HCT116 (cell line): ENCODE data around the gene PUSL1. TPM values are rescaled to one million over a fixed set of nuclear protein-coding genes. Genes with fewer than 3 reads are reported as not detected.

Source experiments
- ATAC-seq: fragments of 200-7000 bp; cut with Tn5 transposase; 2 replicates; pipeline ENCODE4 v1.9.1; 2020; ENCODE audit warnings: mild to moderate bottlenecking, moderate library complexity
- BruUV-seq: library from RNA; stranded (reverse); fragments of 400-500 nt; replicated peaks from 2 replicates; lab custom pipeline; 2021; lab: Mats Ljungman, UMichigan
- CTCF ChIA-PET: fragments of 300-600 bp; sonication (Branson Sonifier 250); formaldehyde crosslinking; loops from one replicate; lab custom pipeline; 2021; ENCODE audit warnings: antibody characterized with exemption; lab: Charles Lee
- POLR2A ChIA-PET: fragments of 300-600, 350-600 bp; sonication (Branson Sonifier 250); formaldehyde crosslinking; loops from one replicate; lab custom pipeline; 2021; ENCODE audit warnings: antibody characterized with exemption; lab: Charles Lee
- RAD21 ChIA-PET, 2 experiments: fragments of 300-600 bp; sonication (Branson Sonifier 250); formaldehyde crosslinking; loops; one replicate each; lab custom pipeline; 2023; ENCODE audit warnings: low total read pairs in 2 of 2; ENCODE audit not compliant: uncharacterized antibody in 2 of 2, unreplicated experiment in 2 of 2, low non-redundant PET in 1 of 2; lab: Charles Lee
- DNase-seq: peaks from one replicate; pipeline ENCODE4 v3.0.0-alpha.2; 2010; ENCODE audit warnings: low read depth, low spot score
- H2AFZ ChIP-seq: fragments of 200-600 bp; shearing (Covaris generic), sonication (generic); 2 replicates; pipeline ENCODE4 v1.6.1; 2017; ENCODE audit warnings: low read depth, mixed run types, mixed read lengths, antibody characterized with exemption, low read length; ENCODE audit not compliant: poor library complexity, severe bottlenecking
- H3K27ac ChIP-seq: 2 replicates; pipeline ENCODE4 v1.5.1; 2012; ENCODE audit warnings: low read depth, low read length
- H3K27me3 ChIP-seq: fragments of 200-600 bp; sonication (generic); 2 replicates; pipeline ENCODE4 v1.6.1; 2016; ENCODE audit warnings: mixed run types, low read length, mixed read lengths; ENCODE audit not compliant: insufficient read depth
- H3K36me3 ChIP-seq, 2 experiments: fragments of 200-500 bp in 1 of 2; fragments of 200-600 bp in 1 of 2; sonication (Bioruptor generic) in 1 of 2; sonication (generic) in 1 of 2; 2 replicates each; pipeline versions ENCODE4 v1.5.1 to v1.6.1; 2014 to 2016; ENCODE audit warnings: low read length in 2 of 2, inconsistent platforms in 1 of 2, mixed read lengths in 1 of 2, mixed run types in 1 of 2; ENCODE audit not compliant: insufficient read depth in 2 of 2, control insufficient read depth in 1 of 2
- H3K4me1 ChIP-seq, 2 experiments: fragments of 200-600 bp in 1 of 2; sonication (generic) in 1 of 2; 2 replicates each; pipeline versions ENCODE4 v1.5.1 to v1.6.1; 2012 to 2017; ENCODE audit warnings: low read length in 2 of 2, inconsistent platforms in 1 of 2, mild to moderate bottlenecking in 1 of 2, mixed read lengths in 1 of 2, mixed run types in 1 of 2, moderate library complexity in 1 of 2; ENCODE audit not compliant: insufficient read depth in 2 of 2, control insufficient read depth in 1 of 2
- H3K4me2 ChIP-seq: fragments of 200-600 bp; sonication (generic); 2 replicates; pipeline ENCODE4 v1.6.1; 2017; ENCODE audit warnings: mixed run types, low read length, mixed read lengths
- H3K4me3 ChIP-seq, 2 experiments: fragments of 200-600 bp in 1 of 2; sonication (generic) in 1 of 2; replicated peaks in 1 of 2; 2 replicates each; pipeline ENCODE4 v1.5.1; 2011 to 2016; ENCODE audit warnings: low read length in 2 of 2, control low read depth in 1 of 2, low read depth in 1 of 2, mild to moderate bottlenecking in 1 of 2, mixed read lengths in 1 of 2, mixed run types in 1 of 2
- H3K79me2 ChIP-seq: fragments of 200-600 bp; sonication (generic); 2 replicates; pipeline ENCODE4 v1.6.1; 2017; ENCODE audit warnings: mild to moderate bottlenecking, mixed run types, low read length, moderate library complexity, mixed read lengths; ENCODE audit not compliant: insufficient read depth
- H3K9ac ChIP-seq: fragments of 200-600 bp; sonication (generic); 2 replicates; pipeline ENCODE4 v1.6.1; 2016; ENCODE audit warnings: low read length, mixed read lengths
- H3K9me2 ChIP-seq: fragments of 200-600 bp; sonication (generic), shearing (Covaris generic); 2 replicates; pipeline ENCODE4 v1.6.1; 2017; ENCODE audit warnings: mixed run types, mild to moderate bottlenecking, moderate library complexity; ENCODE audit not compliant: insufficient read depth
- H3K9me3 ChIP-seq, 2 experiments: fragments of 200-500 bp in 1 of 2; fragments of 200-600 bp in 1 of 2; sonication (Bioruptor generic) in 1 of 2; sonication (generic) in 1 of 2; 2 replicates each; pipeline ENCODE4 v1.6.1; 2014 to 2017; ENCODE audit warnings: low read length in 2 of 2, mixed read lengths in 2 of 2, inconsistent platforms in 1 of 2, low read depth in 1 of 2, mild to moderate bottlenecking in 1 of 2, mixed run types in 1 of 2, moderate library complexity in 1 of 2; ENCODE audit not compliant: control insufficient read depth in 1 of 2, insufficient read depth in 1 of 2
- H4K20me1 ChIP-seq: fragments of 200-600 bp; sonication (generic), shearing (Covaris generic); 2 replicates; pipeline ENCODE4 v1.6.1; 2017; ENCODE audit warnings: mixed run types, mild to moderate bottlenecking, moderate library complexity; ENCODE audit not compliant: insufficient read depth
- CBX3 ChIP-seq: IDR thresholded peaks from 2 replicates; pipeline ENCODE4 v1.6.1; 2012; ENCODE audit warnings: low read depth
- CEBPB ChIP-seq: IDR thresholded peaks from 2 replicates; pipeline ENCODE4 v1.6.1; 2012; ENCODE audit warnings: low read depth
- EGR1 ChIP-seq: IDR thresholded peaks from 2 replicates; pipeline ENCODE4 v1.6.1; 2012; ENCODE audit warnings: low read depth
- ELF1 ChIP-seq: IDR thresholded peaks from 2 replicates; pipeline ENCODE4 v1.6.1; 2012; ENCODE audit warnings: low read depth, borderline replicate concordance
- EZH2 ChIP-seq: fragments of 200-600 bp; sonication (generic); IDR thresholded peaks from 2 replicates; pipeline ENCODE4 v1.6.1; 2017; ENCODE audit warnings: antibody characterized with exemption, mixed run types
- FOSL1 ChIP-seq: IDR thresholded peaks from 2 replicates; pipeline ENCODE4 v1.6.1; 2012; ENCODE audit warnings: low read depth
- JUND ChIP-seq: IDR thresholded peaks from 2 replicates; pipeline ENCODE4 v1.6.1; 2012
- RAD21 ChIP-seq: IDR thresholded peaks from 2 replicates; pipeline ENCODE4 v1.6.1; 2012; ENCODE audit warnings: low read depth, mild to moderate bottlenecking
- SIN3A ChIP-seq: IDR thresholded peaks from 2 replicates; pipeline ENCODE4 v1.6.1; 2012; ENCODE audit warnings: low read depth
- SP1 ChIP-seq: IDR thresholded peaks from 2 replicates; pipeline ENCODE4 v1.6.1; 2012; ENCODE audit warnings: low read depth
- TCF7L2 ChIP-seq: IDR thresholded peaks from 2 replicates; pipeline ENCODE4 v1.7.0; 2011; ENCODE audit warnings: borderline replicate concordance, inconsistent platforms; ENCODE audit not compliant: insufficient read depth, insufficient read length; ENCODE audit errors: extremely low read depth
- YY1 ChIP-seq: IDR thresholded peaks from 2 replicates; pipeline ENCODE4 v1.6.1; 2011; ENCODE audit warnings: low read length, low read depth, moderate library complexity, mild to moderate bottlenecking; ENCODE audit not compliant: insufficient replicate concordance; ENCODE audit errors: extremely low read depth
- ZFX ChIP-seq: fragments of 450-650 bp; IDR thresholded peaks from 2 replicates; pipeline ENCODE4 v1.6.1; 2017
- ZNF274 ChIP-seq: fragments of 200-500 bp; sonication (Bioruptor generic); IDR thresholded peaks from 2 replicates; pipeline ENCODE4 v1.6.1; 2014; ENCODE audit warnings: mild to moderate bottlenecking, low read depth, low read length, inconsistent platforms
- intact Hi-C: fragments of 100-400 bp; cut with micrococcal nuclease; formaldehyde crosslinking; loops from 2 replicates; pipeline ENCODE4 v1.10.0; 2022
- total RNA-seq: library from RNA; stranded (reverse); gene quantifications from one replicate; pipeline ENCODE4 v1.2.1, GENCODE V29; 2021; ENCODE audit not compliant: unreplicated experiment
- TF ChIP-seq, protein P1 (sequence below): IDR thresholded peaks from 2 replicates; pipeline ENCODE4 v1.6.1; 2011; ENCODE audit warnings: mild to moderate bottlenecking, low read length, moderate library complexity; ENCODE audit not compliant: insufficient replicate concordance; ENCODE audit errors: extremely low read depth
- TF ChIP-seq, protein P2 (sequence below): IDR thresholded peaks from 2 replicates; pipeline ENCODE4 v1.6.1; 2012
- TF ChIP-seq, protein P3 (sequence below): IDR thresholded peaks from 2 replicates; pipeline ENCODE4 v1.6.1; 2012; ENCODE audit warnings: low read depth
- TF ChIP-seq, protein P4 (sequence below), 3 experiments: fragments of 200-600 bp in 1 of 3; sonication (generic) in 1 of 3; IDR thresholded peaks in 2 of 3; conservative IDR thresholded peaks in 1 of 3; 2 replicates each; pipeline ENCODE4 v1.5.1; 2012 to 2017; ENCODE audit warnings: low read depth in 2 of 3, low read length in 2 of 3, antibody characterized with exemption in 1 of 3, borderline replicate concordance in 1 of 3, control low read depth in 1 of 3, mild to moderate bottlenecking in 1 of 3, mixed read lengths in 1 of 3, mixed run types in 1 of 3, moderate library complexity in 1 of 3; ENCODE audit not compliant: insufficient read depth in 1 of 3

PUSL1 gene
- total RNA-seq, 1 experiment from 2014 or later: 47.2 TPM

DNA sequence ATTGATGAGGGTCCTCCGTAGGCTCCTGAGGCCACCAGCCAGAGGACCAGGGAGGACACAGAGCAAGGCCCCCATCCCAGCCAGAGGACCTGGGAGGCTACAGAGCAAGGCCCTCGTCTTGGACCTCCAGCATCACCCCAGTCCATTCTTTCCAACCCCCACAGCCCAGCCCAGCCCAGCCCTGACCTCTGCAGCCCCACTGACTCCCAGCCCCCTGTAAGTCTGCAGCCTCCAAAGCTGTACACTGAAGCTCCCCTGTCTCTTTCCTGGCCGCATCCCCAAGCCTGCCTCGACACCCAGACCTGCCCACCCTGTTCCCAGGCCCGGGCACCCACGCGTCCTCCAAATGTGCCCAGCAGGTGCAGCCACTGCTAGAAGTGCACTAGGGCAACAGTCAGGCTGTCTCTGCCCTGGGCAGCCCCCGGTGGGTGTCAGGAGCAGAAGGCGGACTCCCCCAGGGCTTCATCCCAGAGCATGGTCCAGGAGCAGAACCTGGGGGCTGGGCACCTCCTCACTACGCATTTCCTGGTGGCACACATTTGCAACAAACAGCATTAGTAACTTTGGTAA is 38.7 kb downstream of the PUSL1 start:
- no peaks in the 10 kb centered on the region for H3K36me3 ChIP-seq
- no peak for ATAC-seq

More for the DNA sequence above, 38.7 kb downstream of the PUSL1 start:
- H3K9me3 ChIP-seq: no peaks in the 10 kb centered on the region
- H3K4me3 ChIP-seq: peak overlapping the region; percentile 80 to 87
- TF ChIP-seq TCF7L2 (no peak), SP1 (no peak), CBX3 (no peak), EZH2 (no peak), ELF1 (no peak), FOSL1 (no peak), ZFX (no peak), RAD21 (no peak), YY1 (no peak), ZNF274 (no peak), CEBPB (no peak), JUND (no peak), EGR1 (no peak), SIN3A (no peak)
- TF ChIP-seq, protein P1, sequence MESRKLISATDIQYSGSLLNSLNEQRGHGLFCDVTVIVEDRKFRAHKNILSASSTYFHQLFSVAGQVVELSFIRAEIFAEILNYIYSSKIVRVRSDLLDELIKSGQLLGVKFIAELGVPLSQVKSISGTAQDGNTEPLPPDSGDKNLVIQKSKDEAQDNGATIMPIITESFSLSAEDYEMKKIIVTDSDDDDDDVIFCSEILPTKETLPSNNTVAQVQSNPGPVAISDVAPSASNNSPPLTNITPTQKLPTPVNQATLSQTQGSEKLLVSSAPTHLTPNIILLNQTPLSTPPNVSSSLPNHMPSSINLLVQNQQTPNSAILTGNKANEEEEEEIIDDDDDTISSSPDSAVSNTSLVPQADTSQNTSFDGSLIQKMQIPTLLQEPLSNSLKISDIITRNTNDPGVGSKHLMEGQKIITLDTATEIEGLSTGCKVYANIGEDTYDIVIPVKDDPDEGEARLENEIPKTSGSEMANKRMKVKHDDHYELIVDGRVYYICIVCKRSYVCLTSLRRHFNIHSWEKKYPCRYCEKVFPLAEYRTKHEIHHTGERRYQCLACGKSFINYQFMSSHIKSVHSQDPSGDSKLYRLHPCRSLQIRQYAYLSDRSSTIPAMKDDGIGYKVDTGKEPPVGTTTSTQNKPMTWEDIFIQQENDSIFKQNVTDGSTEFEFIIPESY: no peak
- TF ChIP-seq, protein P2, sequence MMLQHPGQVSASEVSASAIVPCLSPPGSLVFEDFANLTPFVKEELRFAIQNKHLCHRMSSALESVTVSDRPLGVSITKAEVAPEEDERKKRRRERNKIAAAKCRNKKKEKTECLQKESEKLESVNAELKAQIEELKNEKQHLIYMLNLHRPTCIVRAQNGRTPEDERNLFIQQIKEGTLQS: no peak
- TF ChIP-seq, protein P3, sequence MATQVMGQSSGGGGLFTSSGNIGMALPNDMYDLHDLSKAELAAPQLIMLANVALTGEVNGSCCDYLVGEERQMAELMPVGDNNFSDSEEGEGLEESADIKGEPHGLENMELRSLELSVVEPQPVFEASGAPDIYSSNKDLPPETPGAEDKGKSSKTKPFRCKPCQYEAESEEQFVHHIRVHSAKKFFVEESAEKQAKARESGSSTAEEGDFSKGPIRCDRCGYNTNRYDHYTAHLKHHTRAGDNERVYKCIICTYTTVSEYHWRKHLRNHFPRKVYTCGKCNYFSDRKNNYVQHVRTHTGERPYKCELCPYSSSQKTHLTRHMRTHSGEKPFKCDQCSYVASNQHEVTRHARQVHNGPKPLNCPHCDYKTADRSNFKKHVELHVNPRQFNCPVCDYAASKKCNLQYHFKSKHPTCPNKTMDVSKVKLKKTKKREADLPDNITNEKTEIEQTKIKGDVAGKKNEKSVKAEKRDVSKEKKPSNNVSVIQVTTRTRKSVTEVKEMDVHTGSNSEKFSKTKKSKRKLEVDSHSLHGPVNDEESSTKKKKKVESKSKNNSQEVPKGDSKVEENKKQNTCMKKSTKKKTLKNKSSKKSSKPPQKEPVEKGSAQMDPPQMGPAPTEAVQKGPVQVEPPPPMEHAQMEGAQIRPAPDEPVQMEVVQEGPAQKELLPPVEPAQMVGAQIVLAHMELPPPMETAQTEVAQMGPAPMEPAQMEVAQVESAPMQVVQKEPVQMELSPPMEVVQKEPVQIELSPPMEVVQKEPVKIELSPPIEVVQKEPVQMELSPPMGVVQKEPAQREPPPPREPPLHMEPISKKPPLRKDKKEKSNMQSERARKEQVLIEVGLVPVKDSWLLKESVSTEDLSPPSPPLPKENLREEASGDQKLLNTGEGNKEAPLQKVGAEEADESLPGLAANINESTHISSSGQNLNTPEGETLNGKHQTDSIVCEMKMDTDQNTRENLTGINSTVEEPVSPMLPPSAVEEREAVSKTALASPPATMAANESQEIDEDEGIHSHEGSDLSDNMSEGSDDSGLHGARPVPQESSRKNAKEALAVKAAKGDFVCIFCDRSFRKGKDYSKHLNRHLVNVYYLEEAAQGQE: no peak
- TF ChIP-seq, protein P4, sequence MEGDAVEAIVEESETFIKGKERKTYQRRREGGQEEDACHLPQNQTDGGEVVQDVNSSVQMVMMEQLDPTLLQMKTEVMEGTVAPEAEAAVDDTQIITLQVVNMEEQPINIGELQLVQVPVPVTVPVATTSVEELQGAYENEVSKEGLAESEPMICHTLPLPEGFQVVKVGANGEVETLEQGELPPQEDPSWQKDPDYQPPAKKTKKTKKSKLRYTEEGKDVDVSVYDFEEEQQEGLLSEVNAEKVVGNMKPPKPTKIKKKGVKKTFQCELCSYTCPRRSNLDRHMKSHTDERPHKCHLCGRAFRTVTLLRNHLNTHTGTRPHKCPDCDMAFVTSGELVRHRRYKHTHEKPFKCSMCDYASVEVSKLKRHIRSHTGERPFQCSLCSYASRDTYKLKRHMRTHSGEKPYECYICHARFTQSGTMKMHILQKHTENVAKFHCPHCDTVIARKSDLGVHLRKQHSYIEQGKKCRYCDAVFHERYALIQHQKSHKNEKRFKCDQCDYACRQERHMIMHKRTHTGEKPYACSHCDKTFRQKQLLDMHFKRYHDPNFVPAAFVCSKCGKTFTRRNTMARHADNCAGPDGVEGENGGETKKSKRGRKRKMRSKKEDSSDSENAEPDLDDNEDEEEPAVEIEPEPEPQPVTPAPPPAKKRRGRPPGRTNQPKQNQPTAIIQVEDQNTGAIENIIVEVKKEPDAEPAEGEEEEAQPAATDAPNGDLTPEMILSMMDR (IDR thresholded peaks at IDR 0.05 in 2 of 3, conservative IDR thresholded peaks at IDR 0.05 in 1 of 3; ENCODE audit: borderline replicate concordance in 1 of 3, insufficient read depth in 1 of 3, low read depth in 2 of 3, low read length in 2 of 3): no peak
- peaks cover 65% of the 10 kb centered on the region for H3K79me2 ChIP-seq
- no peaks in the 10 kb centered on the region for H4K20me1 ChIP-seq
- ChIA-PET RAD21 (no interaction called here), CTCF (no interaction called here), POLR2A (interaction anchor here (0.6 to 1.2 kb wide), 2 partner anchors 9 to 405 kb away, joined by 3 to 4 read pairs; no protein-coding TSS in a partner anchor)
- peak overlapping the region; percentile 76 for H3K9ac ChIP-seq
- intact Hi-C loops: loop anchor here (5.0 to 10.0 kb wide), 3 partner anchors 40 to 275 kb away; partner anchors contain the start of genes ACAP3, MIB2, PUSL1 and RNF223
- no peaks in the 10 kb centered on the region for H3K9me2 ChIP-seq
- H3K27me3 ChIP-seq: no peaks in the 10 kb centered on the region
- no TSS peak for BruUV-seq
- H3K4me1 ChIP-seq: peaks cover 43 to 64% of the 10 kb centered on the region in 2 experiments
- DNase-seq: no peak
- H3K27ac ChIP-seq: peak overlapping the region; percentile 100
- no peak overlapping the region for H2AFZ ChIP-seq
- H3K4me2 ChIP-seq: peak overlapping the region; percentile 96
